ENCODE results near the gene SEMA4A. TPM values are rescaled to one million over a fixed set of nuclear protein-coding genes. Genes with fewer than 3 reads are reported as not detected.

SEMA4A gene
- total RNA-seq, 1 donor from 2014 or later, result 49.3 TPM

DNA sequence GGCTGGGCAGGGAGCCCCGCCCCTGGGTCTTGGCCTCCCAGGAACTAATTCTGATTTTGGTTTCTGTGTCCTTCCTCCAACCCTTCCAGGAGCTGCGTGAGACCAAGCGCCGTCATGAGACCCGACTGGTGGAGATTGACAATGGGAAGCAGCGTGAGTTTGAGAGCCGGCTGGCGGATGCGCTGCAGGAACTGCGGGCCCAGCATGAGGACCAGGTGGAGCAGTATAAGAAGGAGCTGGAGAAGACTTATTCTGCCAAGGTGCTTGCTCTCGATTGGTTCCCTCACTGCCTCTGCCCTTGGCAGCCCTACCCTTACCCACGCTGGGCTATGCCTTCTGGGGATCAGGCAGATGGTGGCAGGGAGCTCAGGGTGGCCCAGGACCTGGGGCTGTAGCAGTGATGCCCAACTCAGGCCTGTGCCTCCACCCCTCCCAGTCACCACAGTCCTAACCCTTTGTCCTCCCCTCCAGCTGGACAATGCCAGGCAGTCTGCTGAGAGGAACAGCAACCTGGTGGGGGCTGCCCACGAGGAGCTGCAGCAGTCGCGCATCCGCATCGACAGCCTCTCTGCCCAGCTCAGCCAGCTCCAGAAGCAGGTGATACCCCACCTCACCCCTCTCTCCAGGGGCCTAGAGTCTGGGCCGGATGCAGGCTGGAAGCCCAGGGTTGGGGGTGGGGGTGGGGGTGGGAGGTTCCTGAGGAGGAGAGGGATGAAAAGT is 18.5 kb upstream of the SEMA4A start:
- DNase-seq (ENCODE audit: low spot score), result no peak

DNA sequence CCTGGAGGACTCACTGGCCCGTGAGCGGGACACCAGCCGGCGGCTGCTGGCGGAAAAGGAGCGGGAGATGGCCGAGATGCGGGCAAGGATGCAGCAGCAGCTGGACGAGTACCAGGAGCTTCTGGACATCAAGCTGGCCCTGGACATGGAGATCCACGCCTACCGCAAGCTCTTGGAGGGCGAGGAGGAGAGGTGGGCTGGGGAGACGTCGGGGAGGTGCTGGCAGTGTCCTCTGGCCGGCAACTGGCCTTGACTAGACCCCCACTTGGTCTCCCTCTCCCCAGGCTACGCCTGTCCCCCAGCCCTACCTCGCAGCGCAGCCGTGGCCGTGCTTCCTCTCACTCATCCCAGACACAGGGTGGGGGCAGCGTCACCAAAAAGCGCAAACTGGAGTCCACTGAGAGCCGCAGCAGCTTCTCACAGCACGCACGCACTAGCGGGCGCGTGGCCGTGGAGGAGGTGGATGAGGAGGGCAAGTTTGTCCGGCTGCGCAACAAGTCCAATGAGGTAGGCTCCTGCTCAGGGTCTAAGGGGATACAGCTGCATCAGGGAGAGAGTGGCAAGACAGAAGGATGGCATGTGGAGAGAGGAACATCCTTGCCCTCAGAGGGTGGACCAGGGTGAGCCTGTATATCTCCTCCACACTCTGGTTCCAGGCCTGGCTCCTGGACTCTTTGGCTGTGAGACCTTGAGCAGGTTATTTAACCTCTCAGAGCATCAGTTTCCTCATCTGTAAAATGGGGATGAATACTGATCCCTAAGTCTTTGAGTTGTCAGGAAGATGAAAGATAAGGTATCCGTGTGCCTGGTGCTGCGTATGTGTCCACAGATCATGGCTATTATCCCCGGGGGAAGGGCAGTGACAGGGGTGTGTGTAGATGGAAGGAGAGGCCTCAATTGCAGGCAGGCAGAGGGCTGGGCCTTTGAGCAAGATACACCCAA is 17.2 kb upstream of the SEMA4A start:
- DNase-seq (ENCODE audit: low spot score), result no peak

DNA sequence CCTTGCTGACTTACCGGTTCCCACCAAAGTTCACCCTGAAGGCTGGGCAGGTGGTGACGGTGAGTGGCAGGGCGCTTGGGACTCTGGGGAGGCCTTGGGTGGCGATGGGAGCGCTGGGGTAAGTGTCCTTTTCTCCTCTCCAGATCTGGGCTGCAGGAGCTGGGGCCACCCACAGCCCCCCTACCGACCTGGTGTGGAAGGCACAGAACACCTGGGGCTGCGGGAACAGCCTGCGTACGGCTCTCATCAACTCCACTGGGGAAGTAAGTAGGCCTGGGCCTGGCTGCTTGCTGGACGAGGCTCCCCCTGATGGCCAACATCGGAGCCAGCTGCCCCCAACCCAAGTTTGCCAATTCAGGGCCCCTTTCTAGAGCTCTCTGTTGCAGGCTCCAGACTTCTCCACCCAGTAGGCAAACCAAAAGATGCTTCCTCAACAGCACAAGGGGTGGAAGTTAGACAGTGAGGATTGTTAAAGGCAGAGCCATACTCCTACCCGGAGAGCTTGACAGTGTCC is 16.4 kb upstream of the SEMA4A start:
- DNase-seq (ENCODE audit: low spot score), result no peak

DNA sequence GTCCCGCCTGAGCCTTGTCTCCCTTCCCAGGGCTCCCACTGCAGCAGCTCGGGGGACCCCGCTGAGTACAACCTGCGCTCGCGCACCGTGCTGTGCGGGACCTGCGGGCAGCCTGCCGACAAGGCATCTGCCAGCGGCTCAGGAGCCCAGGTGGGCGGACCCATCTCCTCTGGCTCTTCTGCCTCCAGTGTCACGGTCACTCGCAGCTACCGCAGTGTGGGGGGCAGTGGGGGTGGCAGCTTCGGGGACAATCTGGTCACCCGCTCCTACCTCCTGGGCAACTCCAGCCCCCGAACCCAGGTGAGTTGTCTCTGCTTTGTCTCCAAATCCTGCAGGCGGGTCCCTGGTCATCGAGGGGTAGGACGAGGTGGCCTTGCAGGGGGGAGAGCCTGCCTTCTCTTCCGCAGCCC is 14.9 kb upstream of the SEMA4A start:
- no peak for DNase-seq (ENCODE audit: low spot score)

DNA sequence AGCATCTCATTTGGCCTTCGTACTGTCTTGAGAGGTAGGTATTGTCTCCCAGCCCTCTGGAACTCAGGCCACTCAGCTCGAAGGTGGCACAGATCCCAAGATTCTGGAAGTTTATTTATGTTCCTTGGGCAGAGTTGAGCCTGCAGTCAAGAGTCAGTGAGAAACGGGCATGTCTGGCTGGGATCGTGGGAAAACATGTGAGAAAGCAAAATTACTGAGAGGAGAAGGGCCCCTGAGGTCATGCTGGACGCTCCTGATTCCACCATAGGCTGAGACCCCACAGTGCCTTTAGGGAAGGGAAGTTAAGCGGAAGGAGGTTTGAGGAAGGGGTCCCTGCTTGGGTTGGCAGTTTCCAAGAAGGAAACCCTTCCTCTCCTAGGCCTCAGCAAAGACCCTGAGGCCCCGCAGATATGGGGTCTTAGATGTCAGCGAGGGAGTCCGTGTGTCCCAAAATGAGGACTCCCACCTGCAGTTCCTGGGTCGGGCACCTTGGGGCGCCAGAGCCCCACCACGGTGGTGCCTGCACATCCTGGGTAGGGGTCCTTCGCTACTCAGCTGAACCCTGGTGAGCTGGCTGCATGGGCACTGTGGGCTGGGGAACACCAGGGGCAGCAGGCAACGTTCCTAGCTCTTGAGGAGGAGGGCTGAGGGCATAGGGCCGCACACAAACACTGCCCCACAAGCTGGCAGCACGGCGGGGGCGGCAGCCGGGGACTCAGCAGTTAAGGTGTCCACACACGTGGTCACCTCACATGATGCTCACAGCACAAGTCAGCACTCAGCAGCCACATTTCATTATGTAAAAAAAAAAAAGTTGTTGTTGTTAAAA is 12.3 kb upstream of the SEMA4A start:
- DNase-seq (ENCODE audit: low spot score), result no peak

DNA sequence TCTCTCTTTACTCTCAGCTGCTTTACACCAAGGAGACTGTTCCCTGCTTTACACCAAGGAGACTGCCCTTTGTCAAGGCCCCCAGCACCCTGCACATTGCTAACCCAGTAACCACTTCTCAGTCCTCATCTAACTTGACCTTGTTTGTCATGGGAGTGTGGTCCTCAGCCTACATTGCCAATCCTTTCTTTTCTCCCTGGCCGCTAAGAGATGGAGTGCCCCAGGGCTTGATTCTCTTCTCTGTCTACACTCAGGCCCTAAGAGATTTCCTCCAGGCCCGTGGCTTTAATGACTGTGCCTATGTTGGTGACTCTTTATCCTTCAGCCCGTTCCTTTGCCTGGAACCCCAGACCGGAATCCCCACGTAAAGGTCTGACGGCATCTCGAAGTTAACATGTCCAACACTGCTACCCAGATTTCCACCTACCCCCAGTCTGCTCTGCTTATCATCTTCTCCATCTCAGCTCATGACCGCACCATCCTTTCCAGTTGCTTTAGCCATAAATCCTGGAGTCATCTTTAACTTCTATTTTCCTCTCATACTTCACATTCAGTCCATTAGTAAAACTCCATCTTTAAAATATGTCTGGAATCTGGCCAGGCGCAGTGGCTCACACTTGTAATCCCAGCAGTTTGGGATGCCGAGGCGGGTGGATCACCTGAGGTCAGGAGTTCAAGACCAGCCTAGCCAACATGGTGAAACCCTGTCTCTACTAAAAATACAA is 9.5 kb upstream of the SEMA4A start:
- DNase-seq (ENCODE audit: low spot score), result no peak

DNA sequence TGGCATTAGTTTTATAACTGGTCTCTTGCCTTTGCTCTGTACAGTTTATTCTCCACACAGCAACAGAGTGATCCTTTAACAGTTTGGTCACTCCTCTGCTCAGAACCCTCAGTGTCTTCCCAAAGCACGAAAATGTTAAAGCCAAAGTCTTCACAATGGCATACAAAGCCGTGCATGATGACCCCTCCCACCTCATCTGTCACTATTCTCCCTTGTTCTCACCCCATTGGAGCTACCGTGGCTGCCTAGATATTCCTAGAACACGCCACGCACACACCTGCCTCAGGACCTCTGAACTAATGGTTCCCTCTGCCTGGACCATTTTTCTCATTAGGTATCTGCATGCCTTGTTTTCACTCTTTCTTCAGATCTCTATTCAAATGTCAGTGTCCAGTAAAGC is 8.6 kb upstream of the SEMA4A start:
- DNase-seq (ENCODE audit: low spot score), result no peak

DNA sequence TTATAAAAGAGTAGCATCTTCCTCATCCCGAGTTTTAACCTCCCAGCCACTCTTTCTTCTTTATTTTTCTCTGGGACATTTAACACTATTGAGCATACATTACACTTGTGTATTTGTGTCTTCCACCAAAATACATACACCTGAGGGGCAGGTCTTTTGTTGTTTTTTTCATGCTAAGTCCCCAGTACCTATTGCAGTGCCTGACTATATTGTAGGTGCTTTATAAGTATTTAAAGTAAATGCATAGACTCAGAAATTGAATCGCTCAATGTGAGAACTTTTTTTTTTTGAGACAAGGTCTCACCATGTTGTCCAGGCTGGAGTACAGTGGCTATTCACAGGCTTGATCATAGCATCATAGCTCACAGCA is 7.8 kb upstream of the SEMA4A start:
- no peak for DNase-seq (ENCODE audit: low spot score)

DNA sequence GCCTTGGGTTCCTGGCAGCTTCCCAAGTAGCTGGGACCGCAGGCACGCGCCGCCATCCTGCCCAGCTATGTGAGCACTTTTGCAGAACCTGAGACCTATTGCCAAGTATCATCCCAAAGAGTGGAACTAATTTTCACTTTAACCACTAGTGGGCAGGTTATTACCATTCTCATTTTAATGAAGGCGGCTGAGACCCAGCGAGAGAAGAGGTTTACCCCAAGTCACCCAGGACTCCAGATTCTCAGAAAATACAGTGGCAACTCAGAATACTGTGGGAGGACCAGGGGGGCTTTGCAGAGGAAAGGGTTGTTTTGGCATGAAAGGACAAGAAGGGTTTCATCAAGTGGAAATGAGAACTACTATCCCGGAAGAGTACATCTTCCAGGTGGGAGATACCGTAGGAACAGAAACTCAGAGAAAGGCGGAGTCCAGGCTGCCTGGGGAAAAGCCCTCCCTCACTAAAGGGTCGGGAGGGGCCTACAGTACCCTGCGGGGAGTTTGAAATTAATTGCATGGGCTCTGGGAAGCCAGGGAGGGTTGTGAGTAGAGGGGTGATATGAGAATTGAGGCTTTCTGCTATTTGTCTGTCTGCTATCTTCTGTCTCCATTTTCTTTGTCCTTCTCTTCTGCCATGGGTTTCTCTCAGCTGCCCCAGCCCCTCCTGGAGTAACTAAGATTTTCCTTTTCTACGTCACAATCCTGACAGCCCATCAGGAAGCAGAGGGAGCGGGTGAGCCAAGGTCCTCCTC is 7.2 kb upstream of the SEMA4A start:
- peak; percentile 73 for DNase-seq (ENCODE audit: low spot score)

DNA sequence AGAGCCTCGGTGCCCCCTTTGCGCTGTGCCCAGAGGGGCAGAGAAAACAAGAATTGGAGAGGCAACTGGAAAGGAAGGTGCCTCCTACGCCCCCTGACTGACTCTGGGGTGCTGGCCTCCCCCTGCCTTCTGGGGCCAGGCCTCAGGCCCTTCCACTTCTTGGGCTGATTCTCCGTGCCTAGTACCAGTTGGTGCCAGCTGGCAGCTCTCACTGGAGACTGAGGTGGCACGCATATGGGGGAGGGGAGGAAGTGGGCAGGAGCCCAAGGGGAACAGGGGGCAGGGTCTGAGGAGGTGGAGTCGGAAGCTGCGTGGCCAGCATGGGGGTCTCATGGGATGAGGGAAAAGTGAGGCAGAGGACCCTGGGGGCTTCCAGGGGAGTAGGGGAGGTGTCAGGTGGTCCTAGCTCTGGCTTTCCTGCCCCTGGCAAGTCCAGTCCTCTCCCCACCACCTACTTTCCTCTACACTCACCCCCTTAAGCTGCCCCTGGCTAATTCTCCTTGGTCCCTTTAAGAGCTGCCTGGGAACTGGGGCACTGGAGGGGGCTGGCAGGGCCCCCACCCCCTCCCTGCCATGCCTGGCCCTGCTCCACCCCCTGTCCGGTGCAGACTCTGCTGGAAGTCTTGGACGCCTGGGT is 6.5 kb upstream of the SEMA4A start:
- no peak for DNase-seq (ENCODE audit: low spot score)

DNA sequence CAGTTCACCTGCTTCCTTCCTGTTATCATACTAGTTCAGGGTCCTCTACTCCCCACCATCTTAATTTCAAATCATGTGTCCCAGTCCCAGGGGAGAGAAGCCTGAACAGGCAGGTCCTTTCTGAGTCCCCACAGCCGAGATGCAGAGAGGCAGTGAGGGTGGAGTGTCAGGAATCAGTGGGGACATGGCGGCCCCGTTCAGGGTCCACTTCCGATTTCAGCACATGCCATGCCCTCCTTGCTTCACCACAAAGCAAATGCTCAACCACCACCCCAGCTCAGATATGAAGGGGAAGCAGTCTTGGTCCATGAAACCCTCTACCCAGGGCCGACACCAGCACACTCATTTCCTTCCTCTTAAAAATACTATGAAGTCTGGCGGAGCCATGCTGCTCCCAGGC is 5.2 kb upstream of the SEMA4A start:
- no peak for DNase-seq (ENCODE audit: low spot score)

DNA sequence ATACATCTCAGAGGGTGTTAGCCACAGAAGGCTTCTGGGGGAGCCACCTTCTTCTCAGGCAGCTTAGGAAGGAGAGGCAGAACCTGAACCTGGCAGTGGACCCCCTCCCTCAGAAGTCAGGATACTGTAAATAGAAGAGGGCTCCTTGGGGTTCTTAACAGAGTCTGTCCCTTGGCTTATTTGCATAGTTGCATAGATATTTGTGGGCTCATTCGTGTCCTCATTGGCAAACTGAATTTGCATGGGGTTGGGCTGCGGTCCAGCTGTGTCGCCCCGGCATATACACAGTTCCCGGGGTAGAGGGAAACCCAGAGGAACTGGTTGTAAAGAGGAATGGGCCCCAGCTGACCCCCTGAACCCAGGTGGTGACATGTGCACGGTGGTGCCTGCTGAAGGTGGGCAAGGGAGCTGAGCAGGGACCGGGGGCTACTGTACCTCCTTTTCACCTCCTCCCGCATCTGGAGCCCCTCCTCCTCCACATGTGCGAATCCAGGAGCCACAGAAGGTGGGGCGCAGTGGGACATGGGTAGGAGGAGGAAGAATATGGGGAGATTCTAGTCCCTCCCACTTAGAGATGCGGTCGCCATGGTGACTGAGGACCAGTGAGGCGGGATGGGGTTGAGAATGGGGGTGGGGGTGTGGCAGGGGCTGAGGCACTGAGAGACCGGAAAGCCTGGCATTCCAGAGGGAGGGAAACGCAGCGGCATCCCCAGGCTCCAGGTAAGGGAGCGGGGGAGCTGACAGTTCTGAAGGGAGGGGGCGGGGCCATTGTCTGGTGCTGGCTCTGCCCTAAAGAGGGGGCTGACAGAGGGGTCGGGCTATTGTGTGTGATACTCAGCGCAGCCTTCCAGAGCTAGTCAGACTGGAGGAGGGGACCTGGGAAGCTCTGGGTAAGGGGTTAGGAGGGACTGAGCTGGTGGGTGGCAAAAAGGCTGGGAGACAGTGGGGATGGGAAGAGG is 3.7 kb upstream of the SEMA4A start:
- no peak for DNase-seq (ENCODE audit: low spot score)

DNA sequence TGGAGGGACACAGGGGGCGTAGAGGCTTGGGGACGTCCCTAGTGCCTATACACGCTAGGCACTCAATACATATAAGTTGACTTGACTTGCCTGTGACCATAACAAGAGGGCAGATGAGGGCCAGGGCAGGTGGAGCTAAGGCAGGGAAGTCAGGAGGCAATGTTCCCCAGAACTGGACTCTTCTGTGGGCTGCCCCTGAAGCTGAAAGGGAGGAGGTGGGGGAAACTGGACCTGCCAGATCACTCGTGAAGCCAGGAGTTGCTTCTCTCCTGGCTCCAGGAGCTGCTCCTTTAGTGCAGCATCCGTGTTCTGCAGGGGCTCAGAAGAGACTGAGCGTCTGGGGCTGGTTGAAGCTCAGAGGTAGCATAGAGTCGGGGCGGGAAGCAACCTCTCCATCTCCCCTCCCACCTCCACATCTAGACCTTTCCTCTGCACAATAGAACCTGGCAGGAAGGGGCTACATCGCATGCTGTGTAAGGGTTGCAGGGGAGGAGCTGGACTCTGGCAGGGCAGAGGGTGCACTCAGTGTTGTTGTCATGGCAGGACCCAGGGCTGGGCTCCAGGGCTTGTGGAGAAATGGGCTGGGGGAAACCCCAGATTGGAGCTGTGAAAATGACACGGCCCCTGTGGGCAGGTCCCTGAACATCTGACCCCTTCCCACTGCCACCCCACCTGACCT is 2.9 kb upstream of the SEMA4A start:
- no peak for DNase-seq (ENCODE audit: low spot score)

DNA sequence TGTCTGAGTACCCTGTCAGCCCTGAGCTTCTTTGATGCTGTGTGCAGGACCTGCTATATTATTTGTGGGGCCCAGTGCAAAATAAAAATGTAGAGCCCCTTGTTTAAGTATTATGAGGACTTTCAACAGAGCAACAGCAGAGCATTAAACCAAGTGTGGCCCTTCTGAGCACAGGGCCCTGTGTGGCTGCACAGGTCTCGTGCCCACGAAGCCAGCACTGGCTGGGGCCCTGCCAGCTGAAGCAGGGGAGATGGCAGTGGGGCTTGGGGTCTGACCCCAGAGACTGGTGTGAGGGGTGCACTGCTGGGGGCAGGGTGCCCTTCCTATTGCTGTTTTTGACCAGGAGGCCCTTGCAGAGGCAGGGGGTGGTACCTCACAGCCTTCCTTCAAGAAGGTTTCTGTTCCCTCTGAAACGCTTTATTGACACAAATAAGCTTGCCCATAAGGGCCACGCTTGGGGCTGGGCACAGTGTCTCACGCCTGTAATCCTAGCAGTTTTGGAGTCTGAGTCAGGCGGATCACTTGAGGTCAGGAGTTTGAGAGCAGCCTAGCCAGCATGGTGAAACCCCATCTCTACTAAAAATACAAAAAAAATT is 2.2 kb upstream of the SEMA4A start:
- DNase-seq (ENCODE audit: low spot score), result no peak

DNA sequence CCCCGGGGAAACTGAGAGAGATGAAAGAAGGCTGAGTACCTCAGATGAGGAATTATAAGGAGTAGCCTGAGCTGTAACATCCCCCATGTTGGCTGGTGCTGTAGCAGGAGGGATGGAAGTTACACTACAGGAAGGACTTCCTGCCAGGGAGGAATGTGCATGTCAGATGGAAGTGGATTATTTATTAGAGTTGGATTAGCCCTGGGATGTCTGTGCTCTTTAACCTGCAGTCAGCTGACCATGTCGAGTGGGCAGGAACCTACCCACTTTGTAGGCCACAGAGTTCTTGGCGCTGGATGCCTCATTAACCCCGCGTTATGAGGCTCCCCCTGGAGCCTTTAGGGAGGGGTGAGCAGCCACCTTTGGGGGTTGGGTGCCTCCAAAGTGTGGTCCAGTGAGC is 757 bp upstream of the SEMA4A start:
- DNase-seq (ENCODE audit: low spot score), result no peak

DNA sequence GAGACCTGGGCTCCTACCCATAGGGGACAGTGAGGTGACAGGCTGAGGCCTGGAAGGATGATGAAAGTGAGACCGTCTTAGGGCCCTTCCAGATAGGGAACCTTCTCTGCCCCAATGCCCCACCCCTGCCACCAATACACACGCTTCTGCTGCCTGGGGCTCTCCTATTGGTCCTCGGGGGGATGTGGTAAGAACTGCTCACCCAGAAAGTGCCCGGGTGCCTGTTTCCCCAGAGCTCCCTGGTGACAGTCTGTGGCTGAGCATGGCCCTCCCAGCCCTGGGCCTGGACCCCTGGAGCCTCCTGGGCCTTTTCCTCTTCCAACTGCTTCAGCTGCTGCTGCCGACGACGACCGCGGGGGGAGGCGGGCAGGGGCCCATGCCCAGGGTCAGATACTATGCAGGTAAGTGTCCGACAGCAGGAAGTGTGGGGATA is 948 bp downstream of the SEMA4A start:
- DNase-seq (ENCODE audit: low spot score), result no peak

DNA sequence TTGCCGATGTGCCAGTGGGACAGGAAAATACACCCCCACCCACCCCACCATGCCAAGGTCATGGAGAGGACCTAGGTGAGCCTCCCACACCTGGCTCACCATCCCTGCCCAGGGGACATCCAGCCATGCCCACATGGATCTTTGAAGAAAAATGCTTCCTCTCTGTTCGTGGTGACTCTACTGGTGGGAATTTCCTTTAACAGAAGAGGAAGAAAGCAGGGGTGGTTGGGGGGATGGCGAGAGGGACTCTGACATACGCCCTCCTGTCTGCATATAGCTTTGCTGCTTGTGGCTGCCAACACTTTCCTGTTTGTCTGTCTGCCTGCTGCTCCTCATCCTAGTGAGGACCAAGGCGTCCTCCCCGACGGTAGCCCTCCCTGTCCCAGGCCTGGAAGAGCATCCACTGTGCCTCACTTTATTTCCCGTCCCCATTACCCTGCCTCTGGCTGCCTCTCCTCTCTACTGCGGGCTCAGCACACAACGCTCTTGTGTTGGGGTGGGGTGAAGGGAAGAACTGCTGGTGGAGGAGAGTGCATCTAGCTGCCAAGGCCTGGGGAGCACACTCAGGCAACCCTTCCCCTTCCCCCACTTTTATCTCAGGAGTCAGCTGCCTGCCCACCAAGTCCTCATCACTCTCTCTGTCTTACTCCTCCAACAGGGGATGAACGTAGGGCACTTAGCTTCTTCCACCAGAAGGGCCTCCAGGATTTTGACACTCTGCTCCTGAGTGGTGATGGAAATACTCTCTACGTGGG is 2.5 kb downstream of the SEMA4A start:
- DNase-seq (ENCODE audit: low spot score), result no peak
